DMS53 treated with DMSO at 0.1 percent for 48 hours (cell line): ENCODE measurements around the gene TMEM18.
A peak's percentile ranks its signal among the peaks of the same experiment; 100 is the strongest.
"Not testable (repeated sequence)": the region's sequence is repeated elsewhere in the genome, so short reads cannot be mapped to it uniquely, and the experiment has no call there.

Experiments used
- DNase-seq: peaks from one replicate; lab custom pipeline; 2025; ENCODE audit not compliant: unreplicated experiment; lab: John Stamatoyannopoulos, UW

Gene TMEM18

DNA sequence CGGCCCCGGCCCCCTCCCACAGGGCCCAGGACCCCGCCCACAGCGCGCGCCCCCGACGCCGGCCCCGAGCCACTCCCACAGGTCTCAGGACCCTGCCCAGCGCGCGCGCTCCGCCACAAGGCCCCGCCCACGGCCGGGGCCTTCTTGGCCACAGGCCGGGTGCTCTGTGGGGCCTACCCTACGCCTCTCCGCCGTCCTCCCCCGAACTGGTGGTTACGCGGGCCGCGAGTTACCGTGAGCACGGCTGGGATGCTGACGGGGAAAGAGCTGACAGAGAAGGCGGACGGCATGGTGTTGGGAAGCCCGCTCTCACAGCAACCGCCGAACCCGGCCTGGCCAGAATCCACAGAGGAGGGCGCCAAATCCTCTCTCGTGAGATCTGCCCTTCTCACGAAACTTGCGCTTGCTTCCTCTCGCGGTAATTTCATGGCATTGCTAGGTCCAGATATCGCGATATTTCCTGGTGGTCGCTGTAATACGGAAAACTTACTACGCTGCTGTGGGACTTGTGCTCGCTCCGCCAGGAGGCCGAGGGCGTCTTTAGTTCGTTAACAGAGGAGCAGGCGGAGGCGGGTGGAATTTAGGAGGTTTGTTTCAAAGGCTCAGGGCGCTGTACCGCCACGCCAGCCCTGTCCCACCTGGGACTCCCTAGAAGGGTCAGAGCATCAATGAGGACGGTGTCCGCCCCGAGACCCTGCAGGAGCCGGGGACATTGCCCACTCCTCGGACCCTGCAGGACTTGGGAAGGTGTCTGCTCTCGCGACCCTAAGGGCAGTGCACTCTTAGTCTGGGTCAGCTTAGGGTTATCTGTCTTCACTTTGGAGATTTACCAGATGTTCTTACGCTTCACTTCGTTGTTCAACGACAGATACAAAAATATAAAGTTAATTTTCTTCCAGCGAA, at the start of gene TMEM18:
TSS of gene TMEM18 (minus strand) at position 351 of the 903 bp plus-strand sequence. CDS start at position 290, 61 bp downstream.
- DNase-seq: peak; percentile 60

DNA sequence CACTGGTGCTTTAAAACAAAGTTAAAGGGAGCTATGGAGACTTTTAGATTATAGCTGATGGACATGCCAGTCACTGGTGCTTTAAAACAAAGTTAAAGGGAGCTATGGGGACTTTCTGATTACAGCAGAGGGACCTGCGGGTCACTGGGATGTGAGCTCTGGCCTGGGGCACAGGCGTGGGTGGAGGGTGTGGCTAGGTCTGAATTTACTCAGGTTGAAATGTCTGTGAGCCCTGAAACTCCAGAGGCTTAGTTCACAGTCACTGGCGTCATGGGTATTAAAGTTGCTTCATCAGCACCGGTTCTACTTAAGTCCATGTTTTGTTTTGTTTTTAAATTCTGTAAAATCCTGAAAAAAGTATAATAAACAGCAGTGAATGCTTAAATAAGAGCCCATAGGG, 49.0 kb upstream of the TMEM18 start:
- no peak for DNase-seq

DNA sequence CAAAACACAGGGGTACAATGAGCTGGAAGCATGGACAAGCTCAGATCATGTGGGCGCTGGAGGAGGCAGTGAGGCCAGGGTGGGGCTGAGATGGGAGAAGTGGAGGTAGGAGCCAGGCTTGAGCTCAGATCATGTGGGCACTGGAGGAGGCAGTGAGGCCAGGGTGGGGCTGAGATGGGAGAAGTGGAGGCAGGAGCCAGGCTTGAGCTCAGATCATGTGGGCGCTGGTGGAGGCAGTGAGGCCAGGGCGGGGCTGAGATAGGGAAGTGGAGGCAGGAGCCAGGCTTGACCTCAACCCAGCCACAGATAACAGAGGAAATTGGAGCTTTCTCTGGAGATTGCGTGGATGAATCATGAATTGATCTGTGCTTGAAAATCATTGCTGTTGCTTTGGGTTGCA, 48.3 kb upstream of the TMEM18 start:
- DNase-seq: no peak

DNA sequence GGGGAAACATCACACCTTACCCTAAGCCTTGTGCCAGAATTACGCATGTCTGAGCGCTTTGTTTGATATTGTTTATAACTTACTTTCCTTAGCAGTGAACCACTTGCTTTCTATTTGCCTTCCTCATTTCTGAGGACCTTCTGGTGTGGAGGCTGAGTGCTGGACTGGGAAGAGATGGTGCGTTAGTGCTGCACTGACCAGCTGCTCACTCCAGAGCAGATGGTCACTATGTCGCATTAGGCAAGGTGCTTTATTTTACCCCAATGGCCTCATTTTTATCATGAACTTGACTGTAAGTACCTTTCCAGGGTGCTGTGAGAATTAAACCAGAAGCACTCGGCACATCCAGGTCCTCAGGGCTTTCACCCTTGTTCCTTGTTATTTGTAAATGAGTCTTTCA, 46.6 kb upstream of the TMEM18 start:
- no peak for DNase-seq

DNA sequence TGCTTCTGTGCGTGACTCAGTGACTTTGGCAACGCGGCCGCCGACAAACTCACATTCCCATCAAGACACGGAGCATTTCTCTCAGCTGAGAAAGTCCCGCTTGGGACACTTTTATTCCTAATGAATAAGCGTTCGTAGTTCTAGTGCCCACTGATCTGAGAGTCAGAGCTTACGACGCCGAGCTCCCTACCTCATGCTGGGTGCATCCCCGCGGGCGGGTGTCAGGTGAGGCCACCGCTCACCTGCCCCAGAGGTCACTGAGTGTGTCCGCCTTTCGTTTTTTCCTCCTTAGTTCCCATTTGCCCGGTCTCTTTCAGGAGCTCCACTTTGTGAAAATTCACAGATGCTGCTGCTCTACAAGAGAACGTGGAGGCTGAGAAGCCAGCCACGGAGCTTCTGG, 43.6 kb upstream of the TMEM18 start:
- DNase-seq: no peak

DNA sequence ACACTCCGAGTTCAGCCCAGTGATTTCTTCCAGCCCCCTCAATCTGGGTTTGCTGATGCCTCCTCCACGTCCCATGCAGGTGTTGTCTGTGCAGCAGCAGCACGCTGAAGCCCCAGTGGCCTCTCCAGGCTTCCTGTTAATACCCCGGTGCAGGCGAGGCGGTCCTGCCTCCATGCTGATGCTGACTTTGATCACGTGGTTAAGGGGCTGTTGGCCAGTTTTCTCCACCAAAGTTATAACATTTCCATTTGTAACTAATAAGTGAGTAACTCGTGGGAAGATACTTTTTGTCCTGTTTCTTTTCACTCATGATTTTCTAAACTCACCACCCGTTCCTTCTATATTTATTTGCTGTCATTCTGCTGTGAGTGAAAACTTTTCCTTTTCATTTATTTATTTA, 42.5 kb upstream of the TMEM18 start:
- DNase-seq: no peak

DNA sequence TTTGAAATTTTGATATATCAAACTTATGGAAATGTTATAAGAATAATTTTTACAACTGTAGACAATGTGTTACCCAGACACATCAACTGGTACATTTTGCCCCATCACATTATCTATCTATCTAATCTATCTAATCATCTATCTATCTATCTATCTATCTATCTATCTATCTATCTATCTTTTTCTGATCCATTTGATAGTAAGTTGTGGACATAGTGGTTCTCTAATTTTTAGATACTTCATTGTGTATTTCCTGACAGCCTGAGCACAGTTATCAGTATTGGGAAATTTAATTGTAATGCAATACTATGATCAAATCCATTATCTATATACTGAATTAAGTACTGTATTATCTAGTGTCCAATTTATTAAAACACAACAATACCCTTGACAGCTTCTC, 42.0 kb upstream of the TMEM18 start:
- DNase-seq: no peak

DNA sequence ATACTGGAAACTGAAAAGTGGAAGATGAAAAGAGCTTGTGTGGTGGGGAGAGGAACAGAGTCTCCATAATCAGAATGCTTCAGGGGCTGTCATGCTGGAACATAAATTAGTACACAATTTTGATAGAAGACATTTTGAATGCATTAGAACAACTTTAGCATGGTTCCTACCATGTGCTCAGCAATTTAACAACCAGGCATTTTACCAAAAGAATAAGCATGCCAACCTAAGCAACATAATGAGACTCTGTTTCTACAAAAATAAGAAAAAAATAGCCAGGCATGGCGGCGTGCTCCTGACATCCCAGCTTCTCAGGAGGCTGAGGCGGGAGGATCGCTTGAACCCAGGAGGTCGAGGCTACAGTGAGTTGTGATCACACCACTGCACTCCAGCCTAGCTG, 40.5 kb upstream of the TMEM18 start:
- no peak for DNase-seq

DNA sequence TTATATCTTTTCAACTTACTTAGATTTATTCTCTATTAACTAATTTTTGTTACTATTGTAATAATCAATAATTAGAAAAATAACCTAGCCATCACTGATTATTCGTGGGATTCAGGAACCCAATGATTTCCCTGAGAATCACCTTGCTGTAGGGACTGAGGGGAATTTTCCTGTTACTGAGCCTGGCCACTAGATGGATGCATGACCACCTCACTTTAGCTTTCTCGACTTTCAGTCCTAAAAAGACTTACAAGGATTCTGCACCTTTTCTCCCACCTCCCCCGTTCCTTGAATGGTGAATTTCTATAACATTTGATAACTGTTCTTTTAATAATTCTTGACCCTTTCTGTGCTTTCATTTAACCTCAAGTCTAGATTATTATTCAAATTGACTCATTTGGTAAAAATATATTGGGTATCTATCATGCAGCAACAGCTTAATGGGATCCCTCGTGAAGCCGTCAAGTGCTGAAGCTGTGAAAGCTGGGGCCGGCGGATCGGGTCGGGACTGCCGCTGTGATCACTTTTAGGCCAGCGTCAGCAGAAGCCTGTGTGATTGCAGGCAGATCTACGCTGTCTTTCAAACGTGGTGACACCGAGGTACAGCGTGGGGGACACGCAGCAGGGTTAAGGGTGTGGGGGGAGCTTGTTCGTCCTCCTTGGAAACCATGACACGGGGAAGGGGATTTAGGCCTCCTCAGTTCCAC, 38.8 kb upstream of the TMEM18 start:
- no peak for DNase-seq

DNA sequence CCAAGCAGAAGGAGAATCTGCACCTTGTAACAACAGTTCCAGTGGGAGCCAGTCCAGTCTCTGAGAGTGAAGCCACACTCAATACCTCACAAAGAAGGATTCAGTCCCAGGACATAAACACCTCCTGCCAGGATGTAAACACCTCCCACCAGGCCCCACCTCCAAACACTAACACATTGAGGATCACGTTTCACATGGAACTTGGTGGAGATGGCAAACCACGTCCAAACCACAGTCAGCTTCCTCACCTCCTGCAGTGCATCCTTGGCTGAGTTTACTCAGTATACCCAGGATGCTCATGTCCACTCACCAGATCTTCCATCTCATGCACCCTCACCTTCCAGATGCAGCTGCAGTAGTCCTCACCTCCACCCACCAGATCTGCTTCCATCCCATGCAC, 37.8 kb upstream of the TMEM18 start:
- no peak for DNase-seq

DNA sequence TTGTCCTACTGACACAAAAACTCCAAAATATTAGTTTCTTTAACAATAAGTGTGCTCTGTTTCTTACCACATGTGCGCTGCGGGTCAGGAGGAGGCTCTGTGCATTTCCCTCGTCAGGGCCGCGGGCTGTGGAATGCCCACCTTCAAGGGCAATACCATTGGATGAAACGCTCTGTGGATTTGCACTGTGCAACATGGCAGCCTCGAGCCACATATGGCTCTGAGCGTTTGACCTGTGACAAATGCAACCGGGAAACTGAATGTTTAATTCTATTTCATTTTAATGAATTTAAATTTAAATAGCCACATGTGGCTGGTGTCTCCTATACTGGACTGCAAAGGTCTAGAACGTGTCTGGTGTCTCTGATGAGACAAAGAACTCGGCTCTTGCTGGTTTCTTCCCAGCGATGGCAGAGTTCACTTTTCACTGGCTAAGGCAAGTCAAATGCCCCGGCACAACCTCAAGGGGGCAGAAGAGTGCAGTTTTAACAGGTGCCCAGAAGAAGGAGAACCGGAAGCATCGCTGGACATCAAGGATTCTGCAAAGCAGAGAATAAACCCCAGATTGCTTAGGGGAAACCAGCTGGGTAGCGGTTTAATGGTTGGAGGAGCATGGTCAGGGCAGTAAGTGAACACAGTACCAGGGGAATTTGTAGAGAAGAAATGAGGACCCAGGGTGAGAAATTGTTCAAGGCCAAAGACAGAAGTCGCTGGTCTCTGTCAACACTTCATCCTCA, 37.0 kb upstream of the TMEM18 start:
- DNase-seq: no peak

DNA sequence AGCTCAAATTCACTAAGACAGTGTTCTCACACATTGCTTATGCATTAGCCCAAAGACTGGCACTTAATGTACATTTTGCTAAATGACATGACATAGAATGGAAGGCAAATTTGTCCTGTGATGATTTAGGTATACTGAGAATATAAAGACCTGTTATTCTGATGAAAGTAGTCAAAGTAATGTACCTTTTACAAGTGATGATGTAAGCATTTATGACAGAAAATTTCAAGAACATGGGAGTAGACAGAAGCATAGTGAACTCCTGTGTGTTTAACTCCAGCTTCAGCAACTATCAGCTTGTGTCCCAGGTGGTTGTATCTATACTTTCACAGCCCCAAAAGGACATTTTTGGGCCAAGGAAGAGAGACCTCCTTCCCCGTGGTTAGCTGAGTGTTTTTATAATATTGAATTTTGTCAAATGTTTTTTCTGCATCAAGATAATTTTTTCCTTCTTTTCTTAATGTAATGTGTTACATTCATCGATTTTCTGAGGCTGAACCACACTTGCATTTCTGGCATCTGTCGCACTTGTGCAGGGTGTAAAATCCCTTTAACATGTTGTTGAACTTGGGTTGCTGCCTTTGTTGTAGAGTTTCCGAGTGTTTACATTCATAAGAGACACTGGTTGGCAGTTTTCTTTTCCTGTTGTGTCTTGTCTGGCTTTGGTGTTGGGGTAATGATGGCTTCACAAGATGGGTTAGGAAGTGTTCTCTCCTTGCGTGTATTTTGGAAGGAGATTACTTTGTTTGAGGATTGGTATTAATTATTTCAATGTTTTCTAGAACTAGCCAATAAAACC, 33.9 kb upstream of the TMEM18 start:
- DNase-seq: no peak

DNA sequence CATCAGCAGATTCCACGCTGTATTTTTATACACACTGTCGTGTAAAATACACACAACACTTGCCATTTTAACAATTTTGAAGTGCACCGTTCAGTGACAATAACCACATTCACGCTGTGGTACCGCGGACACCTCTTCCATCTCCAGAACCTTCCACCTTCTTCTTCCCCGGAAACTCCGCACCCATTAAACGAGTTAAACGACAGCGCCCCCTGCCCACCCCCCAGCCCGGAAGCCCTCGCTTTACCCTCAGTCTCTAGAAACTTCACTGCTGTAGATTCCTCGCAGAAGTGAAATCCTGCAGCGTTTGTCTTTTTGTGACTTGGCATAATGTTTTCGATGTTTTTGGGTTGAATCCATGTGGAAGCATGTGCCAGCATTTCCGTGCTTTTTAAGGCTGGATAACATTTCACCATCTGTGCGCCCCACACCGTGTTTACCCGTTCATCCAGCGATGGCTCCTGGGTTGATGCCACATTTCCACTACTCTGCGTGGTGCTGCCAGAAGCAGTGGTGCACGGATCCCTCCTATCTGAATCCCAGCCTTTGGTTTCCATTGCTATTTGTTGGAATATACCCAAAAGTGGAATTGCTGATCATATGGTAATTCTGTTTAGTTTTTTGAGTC, 32.0 kb upstream of the TMEM18 start:
- no peak for DNase-seq

DNA sequence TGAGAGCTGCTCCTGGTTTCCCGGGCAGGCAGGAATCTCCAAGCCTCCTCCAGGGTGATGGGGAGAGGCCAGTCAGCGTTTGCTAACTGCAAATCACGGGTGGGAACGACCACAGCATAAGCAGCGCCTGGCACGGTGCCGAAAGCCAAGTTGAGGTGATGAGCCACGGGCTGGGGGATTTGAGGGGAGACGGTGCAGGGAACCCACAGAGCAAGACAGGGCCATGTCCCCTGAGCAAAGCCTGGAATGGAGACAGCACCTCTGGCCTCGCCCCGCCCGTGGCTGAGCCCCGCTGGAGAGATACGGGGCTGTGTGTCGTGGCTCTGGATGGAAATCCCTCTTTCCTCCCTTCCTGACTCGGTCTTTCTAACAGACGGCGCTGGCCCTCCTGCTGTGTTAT, 31.5 kb upstream of the TMEM18 start:
- DNase-seq: no peak

DNA sequence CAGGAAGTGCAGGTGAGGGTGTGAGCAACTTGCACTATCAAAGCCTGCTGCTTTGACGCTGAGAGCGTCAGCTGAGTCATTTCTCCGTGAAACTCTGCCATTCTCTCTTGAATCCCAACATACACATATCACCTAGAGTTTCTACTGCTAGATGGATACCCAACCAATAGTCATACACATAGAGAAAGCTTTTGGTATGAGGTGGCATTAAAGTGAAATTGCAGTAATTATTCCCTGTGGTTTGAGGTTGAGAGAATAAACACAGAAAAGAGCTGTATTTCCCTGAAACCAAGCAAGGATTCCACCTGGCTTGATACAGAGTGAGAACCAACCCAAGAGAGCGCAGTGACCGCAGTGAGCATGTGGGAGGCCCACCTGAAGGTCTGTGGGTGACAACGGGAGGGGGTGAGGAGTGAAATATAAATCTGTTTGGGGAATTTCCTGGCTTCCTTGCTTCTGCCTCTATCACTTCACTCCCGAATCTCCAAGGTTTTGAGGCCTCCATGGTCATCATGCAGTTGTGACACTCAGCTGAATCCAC, 28.8 kb upstream of the TMEM18 start:
- DNase-seq: no peak

DNA sequence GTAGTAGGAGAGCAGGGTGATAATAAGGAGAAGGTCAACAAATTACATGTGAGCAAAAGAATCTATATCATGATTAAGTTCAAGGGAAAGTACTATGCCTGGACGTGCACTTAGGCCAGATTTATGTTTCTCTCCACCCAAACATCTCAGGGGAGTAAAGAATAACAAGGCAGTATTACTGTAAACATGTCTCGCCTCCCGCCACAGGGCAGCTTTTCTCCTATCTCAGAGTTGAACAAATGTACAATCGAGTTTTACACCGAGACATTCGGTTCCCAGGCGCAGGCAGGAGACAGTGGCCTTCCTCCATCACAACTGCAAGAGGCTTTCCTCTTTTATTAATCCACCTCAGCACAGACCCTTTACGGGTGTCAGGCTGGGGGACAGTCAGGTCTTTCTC, 25.6 kb upstream of the TMEM18 start:
- DNase-seq: not testable (repeated sequence)

DNA sequence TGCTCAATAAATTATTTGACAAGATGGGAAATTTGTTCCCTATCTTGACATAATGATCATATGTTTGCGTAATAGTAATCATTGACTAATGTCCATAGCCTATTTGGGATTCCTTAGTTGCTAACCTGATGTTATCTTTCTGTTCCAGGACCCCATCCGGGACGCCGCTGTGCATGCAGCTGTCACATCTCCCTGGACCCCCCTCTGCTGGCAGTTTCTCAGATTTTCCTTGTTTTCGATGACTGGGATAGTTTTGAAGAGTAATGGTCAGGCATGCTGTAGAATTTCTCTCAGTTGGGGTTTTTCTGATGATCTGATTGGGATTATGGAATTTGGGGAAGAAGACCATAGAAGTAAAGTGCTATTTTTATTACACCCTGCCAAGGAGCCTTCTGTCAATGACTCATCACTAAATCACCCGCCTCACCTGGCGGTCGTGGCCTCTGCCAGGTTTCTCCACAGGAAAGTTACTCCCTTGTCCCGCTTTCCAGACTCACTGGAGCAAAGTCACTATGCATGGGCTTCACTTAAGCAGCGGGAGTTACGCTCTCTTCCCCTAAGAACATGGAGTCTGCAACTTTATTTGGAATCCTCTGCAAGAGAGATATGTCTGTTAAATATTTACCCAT, 19.9 kb upstream of the TMEM18 start:
- DNase-seq: no peak

DNA sequence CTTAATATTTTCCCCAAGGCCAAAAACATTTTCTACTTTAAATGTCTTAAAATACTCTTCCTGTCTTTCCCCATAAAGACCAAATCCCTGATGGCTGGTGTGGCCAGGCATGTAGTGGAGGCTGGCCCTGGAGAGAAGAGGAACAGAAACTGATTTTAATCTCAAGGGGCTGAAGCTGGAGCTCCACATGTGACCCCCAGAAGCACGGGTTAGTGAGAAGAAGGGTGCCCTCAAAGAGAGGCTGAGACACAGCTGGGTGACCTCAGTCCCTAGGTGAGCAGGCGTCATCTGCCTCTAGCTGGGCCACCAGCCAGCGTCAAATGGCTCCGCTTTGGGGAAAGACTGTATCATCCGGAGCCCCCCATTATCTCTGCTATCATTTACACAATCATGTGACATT, 19.3 kb upstream of the TMEM18 start:
- no peak for DNase-seq

DNA sequence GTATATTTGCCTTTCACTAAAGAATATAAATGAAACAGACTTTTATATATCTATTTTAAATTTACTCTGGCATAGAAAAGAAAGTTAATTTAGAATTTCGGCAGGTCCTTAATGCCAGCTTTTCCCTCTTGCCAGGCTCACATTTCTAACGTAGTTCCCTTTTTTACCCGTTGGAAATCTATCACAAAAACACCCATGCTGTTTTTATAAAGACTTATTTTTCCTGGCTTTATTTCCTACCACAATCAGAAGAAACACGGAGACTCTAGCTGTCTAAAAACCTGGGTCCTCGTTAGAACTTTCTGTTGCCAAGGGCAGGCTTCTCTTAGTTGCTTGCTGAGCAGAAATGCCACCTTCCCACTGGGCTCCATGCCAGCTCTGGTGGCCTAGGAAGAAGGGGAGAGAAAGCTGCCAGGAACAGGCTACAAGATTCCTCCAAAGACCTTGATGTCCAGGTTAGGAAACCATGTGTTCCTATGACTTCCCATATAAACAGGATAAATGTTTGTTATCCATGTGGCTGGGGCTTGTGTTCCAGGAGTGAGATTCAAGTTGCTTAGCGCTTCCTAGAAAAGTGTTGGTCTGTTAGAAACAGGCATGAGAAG, 17.8 kb upstream of the TMEM18 start:
- no peak for DNase-seq
